Stimulated activated CD8-positive, alpha-beta memory T cell treated with anti-CD3 and anti-CD28 coated beads, Interleukin-15, amount 100 ng/mL, for 1 hour (primary cell): ENCODE data around the gene RNF144A.

Experiments used
- DNase-seq: peaks from one replicate; pipeline ENCODE4 v3.0.0-alpha.2; 2020; ENCODE audit warnings: low read depth

Gene RNF144A

DNA sequence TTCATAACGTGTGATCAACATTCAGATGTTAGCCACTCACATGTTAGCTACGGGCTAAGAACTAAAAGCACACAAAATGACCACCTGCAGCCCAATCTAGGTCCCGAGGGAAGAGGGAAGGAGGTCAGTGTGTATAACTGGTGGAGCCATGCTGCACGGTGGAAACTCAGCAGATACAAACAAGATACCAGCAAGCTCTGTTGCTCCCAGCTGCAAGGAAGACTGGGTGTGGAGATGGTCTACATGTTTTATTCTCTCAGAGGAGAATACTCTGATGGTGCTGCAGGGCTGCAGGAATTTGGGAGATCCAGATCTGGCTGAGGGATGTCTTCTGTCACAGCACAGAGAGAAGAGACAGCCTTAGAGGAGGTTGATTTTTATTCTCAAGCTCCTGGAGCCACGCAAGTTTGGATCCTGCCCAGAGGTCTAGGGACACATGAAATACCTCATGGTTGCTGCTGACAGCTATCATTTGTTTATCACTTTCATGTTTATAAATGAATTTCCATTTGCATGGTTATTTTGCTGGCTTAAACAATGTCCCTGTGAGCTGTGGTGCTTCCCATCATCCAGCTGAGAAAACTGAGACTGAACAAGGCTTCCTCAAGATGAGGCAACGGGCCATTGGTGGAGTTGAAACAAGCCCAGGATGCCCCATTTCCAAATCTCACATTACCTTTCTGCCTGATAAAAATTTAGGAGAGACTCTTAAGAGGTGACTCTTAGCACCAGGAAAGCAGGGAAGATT is 30.9 kb downstream of the RNF144A start:
- no peak for DNase-seq

GRCh38 chr2:6948677-6949351 is 31.6 kb downstream of the RNF144A start:
- DNase-seq = no peak

GRCh38 chr2:6951046-6951445 is 33.8 kb downstream of the RNF144A start:
- no peak for DNase-seq

DNA sequence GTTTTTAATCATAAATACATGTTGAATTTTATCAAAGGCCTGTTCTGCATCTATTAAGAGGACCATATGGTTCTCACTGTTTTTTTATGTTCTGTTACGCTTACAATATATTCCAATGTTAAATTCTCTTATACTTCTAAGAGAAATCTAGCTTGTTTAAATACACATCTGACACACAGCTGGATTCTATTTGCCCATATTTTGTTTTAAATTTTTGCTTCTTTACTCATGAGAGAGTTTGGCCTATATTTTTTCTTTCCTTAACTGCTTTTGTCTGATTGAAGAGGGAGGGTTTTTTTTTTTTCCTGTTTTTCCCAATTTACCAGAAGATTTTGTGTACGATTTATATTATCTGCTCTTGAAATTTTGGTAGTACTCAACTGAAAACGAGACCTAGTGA is 34.9 kb downstream of the RNF144A start:
- DNase-seq = no peak

GRCh38 chr2:6954586-6954985 is 37.4 kb downstream of the RNF144A start:
- no peak for DNase-seq

- no peak for DNase-seq
Measured at GRCh38 chr2:6955511-6956136, 38.4 kb downstream of the RNF144A start.

DNA sequence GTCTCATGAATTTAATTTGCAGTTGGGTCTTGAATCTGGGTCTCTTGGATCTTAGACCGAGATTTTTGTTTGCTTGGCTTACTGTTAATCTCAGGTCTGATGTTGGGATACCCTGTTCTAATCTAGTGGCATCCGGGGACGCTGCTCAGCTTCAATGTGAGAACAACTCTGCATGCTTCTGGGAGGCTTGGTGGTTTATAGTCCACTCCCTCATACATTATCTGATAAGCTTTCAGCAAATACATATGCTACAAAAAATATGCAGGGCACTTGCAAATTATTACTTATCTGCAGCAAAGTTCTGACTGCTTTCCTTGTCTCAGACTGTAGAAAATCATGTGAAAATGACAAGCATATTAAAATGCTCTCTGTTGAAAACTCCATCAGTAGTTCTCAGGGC is 39.4 kb downstream of the RNF144A start:
- no peak for DNase-seq

GRCh38 chr2:6957031-6957714 is 40.0 kb downstream of the RNF144A start:
- DNase-seq = no peak

GRCh38 chr2:6957910-6958615 is 40.9 kb downstream of the RNF144A start:
- DNase-seq = no peak

- no peak for DNase-seq
Measured at GRCh38 chr2:6958616-6959235, 41.5 kb downstream of the RNF144A start.

- DNase-seq = no peak
Measured at GRCh38 chr2:6959751-6960150, 42.5 kb downstream of the RNF144A start.

- DNase-seq = no peak
Measured at GRCh38 chr2:6960659-6961058, 43.4 kb downstream of the RNF144A start.

GRCh38 chr2:6963727-6964126 is 46.5 kb downstream of the RNF144A start:
- DNase-seq = no peak

DNA sequence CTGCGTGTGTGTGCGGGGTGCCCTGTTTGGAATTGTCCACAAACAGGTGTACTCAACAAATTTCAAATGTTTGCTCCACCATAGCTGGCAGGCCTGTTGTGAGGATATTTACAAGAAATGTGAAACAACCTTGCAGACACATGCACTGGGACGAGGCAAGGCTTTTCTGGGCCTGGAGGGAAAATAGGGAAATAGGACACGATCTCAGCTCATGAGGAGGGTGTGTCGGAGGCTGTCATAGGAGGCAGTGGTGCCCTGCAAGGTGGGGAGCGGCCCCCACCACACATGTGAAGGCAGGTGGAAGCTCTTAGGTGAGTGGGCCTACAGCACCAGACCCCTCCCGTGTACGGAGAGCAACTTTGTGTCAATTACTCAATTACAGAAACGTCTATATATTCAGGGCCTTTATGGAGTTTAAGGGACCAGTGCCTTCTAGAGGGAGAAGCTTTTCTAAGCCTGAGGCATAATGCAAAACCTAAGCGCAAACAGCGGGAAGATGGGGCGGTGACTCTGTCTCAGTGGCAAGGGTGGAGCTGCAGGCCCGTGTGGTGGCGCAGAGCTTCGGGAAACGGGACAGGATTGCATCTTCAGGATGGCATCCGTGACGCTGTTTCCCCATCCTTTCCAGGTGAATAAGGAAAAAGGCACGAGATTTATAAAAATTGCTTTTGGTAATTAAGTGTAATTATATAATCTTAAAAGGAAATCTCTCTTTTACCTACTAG is 48.0 kb downstream of the RNF144A start:
- no peak for DNase-seq

GRCh38 chr2:6966446-6966940 is 49.3 kb downstream of the RNF144A start:
- no peak for DNase-seq

DNA sequence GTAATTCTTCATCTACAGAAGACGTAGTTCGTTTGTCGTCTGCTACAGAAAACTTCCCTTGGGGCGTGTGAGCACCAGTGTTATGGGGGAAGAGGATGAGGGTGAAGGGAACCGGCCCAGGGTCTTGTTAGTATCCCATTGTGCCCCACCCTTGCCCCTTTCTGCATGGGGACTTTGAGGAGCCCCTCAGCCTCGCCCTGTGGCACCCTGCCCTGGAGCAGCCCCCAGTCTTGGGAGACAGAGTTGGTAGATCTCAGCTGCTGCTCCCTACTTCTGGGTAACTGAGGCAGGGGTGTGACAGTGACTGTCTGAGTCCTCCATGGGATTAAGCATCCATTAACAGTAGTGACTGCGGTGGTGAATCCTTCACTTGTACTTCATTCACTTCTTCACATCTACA is 50.1 kb downstream of the RNF144A start:
- DNase-seq = no peak

DNA sequence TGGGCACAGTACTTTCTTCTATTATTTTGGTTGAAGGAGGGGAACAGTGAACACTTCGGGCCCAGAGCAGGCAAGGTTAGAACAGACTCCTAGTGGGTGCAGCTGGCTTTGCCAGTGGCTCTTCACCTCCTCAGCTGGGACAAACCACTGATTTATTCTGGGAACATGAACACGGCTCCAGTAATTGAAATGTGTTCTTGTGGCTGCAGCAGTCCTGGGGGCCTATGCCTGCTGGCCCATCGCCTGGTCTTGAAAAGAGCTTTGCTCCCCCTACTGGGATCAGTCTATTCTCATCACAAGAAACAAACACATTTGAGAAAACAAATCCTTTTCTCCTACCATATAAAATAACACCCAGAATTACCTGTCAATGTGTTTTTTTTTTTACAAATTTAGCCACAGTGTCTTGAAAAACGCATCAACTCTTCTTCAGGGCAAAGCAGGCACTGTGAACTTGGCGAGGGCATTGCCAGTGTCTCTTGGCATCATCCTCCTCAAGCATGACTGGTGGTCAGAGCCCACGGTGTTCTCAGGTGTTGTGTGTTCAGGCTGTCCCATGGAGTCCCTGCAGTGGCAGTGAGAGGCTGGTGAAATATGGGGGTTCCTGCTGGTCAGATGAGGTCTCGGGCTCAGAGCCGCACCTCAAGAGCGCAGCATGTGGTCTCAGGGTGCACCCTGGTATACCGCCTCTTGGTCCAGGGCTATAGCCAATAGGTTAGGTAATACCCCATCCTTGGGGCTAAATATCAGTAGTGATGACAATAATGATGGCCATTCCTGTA is 51.3 kb downstream of the RNF144A start:
- no peak for DNase-seq

DNA sequence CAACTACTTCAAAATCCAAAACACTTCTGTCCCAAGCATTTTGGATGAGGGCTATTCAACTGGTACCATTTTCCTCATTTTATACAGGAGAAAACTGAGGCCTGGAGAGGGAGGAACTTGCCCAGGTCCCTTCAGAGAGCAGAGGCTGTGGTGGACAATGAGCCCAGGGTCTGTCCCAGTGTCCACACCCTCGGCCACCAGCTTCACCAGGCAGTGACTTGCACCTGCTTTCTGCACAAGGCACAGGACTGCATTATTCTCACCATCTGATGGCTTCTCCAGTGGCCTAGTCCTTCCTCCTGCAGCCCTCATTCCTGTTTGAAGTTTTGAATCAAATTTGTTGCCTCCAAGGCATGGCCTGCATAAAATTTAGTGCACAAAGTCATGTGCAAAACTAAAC is 53.3 kb downstream of the RNF144A start:
- DNase-seq = no peak

- no peak for DNase-seq
Measured at GRCh38 chr2:6970976-6971480, 53.8 kb downstream of the RNF144A start.

DNA sequence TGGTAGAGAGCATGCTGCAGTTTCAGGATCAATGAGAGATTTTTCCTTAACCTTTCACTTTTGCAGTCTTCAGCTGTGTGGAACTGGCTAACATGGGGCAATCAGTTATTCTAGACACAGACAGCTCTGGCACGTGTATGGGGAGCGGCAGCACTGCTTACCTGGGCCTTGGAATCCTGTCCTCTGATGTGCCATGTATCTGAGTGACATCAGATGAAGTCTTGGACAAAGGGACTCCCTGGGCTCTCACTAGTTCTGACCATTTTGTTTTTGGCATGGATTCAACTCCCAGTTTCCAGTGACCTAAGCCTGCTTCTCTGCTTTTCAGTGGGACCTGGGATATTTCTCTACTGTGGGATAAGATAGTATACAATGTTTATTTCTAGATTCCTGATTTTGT is 54.3 kb downstream of the RNF144A start:
- DNase-seq = no peak
